ENCODE data around the gene LYZ. TPM values are rescaled to one million over a fixed set of nuclear protein-coding genes. Genes with fewer than 3 reads are reported as not detected.

LYZ gene
- total RNA-seq, 1 donor from 2014 or later, result 0.34 TPM

DNA sequence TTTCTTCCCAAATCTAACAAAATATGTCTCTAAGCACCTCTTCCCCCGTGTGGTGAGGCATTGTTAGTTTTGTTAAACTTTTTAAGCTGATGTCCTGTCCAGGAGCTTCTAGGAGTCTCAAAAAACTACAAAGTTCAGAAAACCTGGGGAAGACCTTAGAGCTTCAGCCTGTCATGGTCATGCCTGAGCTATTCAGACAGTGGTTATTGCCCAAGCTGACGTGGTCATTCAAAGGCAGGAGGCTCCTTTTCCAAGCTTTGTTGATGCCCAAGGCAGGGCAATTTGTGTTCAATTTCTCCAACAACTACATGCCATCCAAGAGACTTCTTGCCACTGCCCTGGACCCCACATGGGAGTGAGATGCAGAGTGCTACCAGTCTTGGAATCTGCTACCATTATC is 5.8 kb upstream of the LYZ start:
- H3K36me3 Mint-ChIP-seq, result no peaks in the 10 kb centered on the region
- TF ChIP-seq, protein P1, sequence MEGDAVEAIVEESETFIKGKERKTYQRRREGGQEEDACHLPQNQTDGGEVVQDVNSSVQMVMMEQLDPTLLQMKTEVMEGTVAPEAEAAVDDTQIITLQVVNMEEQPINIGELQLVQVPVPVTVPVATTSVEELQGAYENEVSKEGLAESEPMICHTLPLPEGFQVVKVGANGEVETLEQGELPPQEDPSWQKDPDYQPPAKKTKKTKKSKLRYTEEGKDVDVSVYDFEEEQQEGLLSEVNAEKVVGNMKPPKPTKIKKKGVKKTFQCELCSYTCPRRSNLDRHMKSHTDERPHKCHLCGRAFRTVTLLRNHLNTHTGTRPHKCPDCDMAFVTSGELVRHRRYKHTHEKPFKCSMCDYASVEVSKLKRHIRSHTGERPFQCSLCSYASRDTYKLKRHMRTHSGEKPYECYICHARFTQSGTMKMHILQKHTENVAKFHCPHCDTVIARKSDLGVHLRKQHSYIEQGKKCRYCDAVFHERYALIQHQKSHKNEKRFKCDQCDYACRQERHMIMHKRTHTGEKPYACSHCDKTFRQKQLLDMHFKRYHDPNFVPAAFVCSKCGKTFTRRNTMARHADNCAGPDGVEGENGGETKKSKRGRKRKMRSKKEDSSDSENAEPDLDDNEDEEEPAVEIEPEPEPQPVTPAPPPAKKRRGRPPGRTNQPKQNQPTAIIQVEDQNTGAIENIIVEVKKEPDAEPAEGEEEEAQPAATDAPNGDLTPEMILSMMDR (IDR thresholded peaks at IDR 0.05; ENCODE audit: unreplicated experiment), result no peak
- no peak overlapping the region for H3K4me3 Mint-ChIP-seq
- no peak overlapping the region for H3K27ac Mint-ChIP-seq
- no peak for DNase-seq (ENCODE audit: low spot score in 2 of 2, unreplicated experiment in 2 of 2)
- H3K4me1 Mint-ChIP-seq, result no peaks in the 10 kb centered on the region
- peaks cover 3% of the 10 kb centered on the region for H3K27me3 Mint-ChIP-seq (ENCODE audit: low read depth)
- no peaks in the 10 kb centered on the region for H3K9me3 Mint-ChIP-seq

DNA sequence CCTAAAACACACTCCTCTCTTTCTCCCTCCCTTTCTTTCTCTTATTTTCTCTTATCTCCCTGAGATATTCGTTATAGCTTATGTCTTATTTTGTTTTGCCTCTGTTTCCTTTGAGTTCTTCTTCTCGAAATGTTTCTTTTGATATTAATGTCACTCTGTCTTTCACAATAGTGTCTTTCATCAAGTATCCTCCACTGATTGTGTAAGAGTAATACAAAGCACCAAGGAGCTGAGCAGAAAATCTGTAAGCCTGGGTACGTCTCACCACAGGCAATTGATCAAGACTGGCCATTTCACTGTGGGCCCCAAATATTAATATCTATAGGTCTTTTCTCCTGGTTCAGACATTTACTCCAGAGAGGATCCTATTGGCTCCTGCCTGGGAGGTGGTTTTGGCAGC is 4.8 kb upstream of the LYZ start:
- DNase-seq (ENCODE audit: low spot score in 2 of 2, unreplicated experiment in 2 of 2), result no peak
- Mint-ChIP-seq H3K27ac (no peak overlapping the region), H3K9me3 (no peaks in the 10 kb centered on the region), H3K27me3 (ENCODE audit: low read depth) (peaks cover 3% of the 10 kb centered on the region), H3K4me1 (no peaks in the 10 kb centered on the region), H3K36me3 (no peaks in the 10 kb centered on the region), H3K4me3 (no peak overlapping the region)
- TF ChIP-seq, protein P1 (IDR thresholded peaks at IDR 0.05; ENCODE audit: unreplicated experiment), result no peak

DNA sequence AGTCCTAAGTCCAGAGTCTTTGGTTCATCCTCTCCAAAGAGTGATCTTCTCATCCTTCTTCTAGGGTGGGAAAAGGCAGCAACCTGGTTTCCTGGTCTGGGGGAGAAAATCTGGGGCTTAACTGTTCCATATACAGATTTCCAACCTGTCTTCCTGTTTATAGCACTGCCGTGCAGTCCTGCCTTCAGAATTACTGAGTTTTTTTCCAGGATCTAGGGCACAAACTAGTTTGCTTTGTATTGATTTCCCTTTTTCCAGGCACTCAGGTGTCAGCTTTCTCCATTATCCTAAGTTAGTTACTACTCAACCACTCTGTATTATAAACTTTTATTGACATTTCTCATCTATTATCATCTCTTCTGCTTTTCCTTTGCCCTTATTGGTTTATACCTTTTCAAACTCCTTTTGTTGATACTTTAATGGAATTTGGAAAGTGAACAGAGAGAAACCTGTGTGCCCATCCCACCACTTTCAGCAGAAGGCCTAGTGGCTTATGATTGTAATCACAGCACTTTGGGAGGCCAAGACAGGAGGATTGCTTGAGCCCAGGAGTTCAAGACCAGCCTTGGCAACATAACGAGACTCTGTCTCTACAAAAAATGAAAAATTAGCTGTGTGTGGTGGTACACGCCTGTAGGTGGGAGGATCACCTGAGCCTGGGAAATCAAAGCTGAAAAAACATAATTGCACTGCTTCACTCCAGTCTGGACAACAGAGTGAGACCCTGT is 4.1 kb upstream of the LYZ start:
- no peaks in the 10 kb centered on the region for H3K9me3 Mint-ChIP-seq
- H3K27me3 Mint-ChIP-seq (ENCODE audit: low read depth), result peaks cover 3% of the 10 kb centered on the region
- H3K36me3 Mint-ChIP-seq, result no peaks in the 10 kb centered on the region
- no peaks in the 10 kb centered on the region for H3K4me1 Mint-ChIP-seq
- H3K27ac Mint-ChIP-seq, result no peak overlapping the region
- no peak overlapping the region for H3K4me3 Mint-ChIP-seq
- no peak for DNase-seq (ENCODE audit: low spot score in 2 of 2, unreplicated experiment in 2 of 2)
- TF ChIP-seq, protein P1 (IDR thresholded peaks at IDR 0.05; ENCODE audit: unreplicated experiment), result no peak

DNA sequence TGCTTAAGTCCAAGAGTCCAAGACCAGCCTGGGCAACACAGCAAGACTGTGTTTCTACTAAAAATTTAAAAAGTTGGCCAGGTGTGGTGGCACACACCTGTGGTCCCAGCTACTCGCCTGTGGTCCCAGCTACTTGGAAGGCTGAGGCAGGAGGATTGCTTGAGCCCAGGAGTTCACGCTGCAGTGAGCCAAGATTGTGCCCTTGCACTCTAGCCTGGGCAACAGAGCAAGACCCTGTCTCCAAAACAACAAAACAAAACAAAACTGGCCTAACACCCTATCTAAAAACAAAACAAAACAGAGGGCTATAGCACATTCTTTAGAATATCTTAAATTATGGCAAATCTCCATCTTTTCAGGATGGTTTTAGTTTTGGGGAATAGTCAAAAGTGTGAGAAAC is 3.1 kb upstream of the LYZ start:
- TF ChIP-seq, protein P1 (IDR thresholded peaks at IDR 0.05; ENCODE audit: unreplicated experiment), result no peak
- Mint-ChIP-seq H3K36me3 (no peaks in the 10 kb centered on the region), H3K4me3 (no peak overlapping the region), H3K9me3 (no peaks in the 10 kb centered on the region), H3K27me3 (ENCODE audit: low read depth) (peaks cover 1% of the 10 kb centered on the region), H3K4me1 (no peaks in the 10 kb centered on the region), H3K27ac (no peak overlapping the region)
- no peak for DNase-seq (ENCODE audit: low spot score in 2 of 2, unreplicated experiment in 2 of 2)

DNA sequence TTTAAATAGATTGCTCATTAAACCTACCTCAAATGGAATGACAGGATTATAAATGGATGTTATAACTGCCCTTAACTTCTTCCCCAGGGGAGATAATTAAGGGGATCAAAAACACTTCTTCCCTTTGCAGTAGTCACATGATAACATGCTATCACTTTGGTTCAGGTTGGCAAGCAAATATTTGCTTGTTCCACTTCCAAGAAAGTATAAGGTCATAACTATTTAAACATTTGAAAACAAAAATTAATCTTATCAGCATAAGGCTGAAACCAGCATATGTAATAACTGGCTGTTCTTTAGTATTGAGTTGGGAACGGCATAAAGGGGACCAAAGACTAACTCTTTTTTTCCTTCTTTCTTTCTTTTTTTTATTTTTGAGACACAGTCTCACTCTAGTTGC is 2.4 kb upstream of the LYZ start:
- TF ChIP-seq, protein P1 (IDR thresholded peaks at IDR 0.05; ENCODE audit: unreplicated experiment), result no peak
- no peaks in the 10 kb centered on the region for H3K36me3 Mint-ChIP-seq
- no peak overlapping the region for H3K27ac Mint-ChIP-seq
- no peak overlapping the region for H3K4me3 Mint-ChIP-seq
- DNase-seq (ENCODE audit: low spot score in 2 of 2, unreplicated experiment in 2 of 2), result no peak
- H3K4me1 Mint-ChIP-seq, result no peaks in the 10 kb centered on the region
- H3K27me3 Mint-ChIP-seq (ENCODE audit: low read depth), result peaks cover 1% of the 10 kb centered on the region
- H3K9me3 Mint-ChIP-seq, result no peaks in the 10 kb centered on the region

Data from mesothelial cell of epicardium (in vitro differentiated cells).